Measurements from ENCODE around the gene CXCL14.
"Not testable (repeated sequence)": the region's sequence is repeated elsewhere in the genome, so short reads cannot be mapped to it uniquely, and the experiment has no call there.

The CXCL14 gene

GRCh38 chr5:135541807-135542502 is 36.8 kb downstream of the CXCL14 start:
- no peak for DNase-seq

DNA sequence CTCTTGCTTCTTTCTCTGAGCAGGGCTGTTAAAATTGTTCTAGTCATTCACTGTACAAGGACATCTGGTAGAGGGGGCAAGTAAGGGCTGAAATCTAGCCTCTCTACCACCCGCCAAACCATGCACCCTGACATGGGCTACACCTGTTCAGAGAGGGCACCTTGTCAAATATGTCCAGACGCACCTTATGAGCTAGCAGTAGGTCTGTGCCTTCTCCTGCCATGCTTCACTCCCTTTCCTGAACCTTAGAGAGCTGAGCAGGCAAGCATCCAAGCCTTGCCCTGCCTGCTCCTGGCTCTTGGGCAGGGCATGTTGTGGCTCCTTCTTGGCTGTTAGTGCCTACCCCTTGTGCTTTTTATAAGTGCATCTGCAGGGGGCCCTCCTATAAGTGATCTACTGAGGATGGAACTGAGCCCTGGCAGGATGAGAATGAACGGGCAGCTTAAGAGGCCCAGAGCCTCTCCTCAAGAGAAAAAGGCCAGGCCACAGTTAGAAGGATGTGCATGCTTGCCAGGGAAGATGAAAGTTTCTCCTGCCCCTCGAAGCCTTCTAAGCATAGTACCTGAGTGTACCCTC is 39.3 kb downstream of the CXCL14 start:
- peak in 1 of 2 experiments; percentile 12 for DNase-seq

- no peak for DNase-seq
These were observed 40.5 kb downstream of the CXCL14 start for GRCh38 chr5:135538261-135538660.

- no peak for DNase-seq
These were observed 41.0 kb downstream of the CXCL14 start for GRCh38 chr5:135537745-135538144.

DNA sequence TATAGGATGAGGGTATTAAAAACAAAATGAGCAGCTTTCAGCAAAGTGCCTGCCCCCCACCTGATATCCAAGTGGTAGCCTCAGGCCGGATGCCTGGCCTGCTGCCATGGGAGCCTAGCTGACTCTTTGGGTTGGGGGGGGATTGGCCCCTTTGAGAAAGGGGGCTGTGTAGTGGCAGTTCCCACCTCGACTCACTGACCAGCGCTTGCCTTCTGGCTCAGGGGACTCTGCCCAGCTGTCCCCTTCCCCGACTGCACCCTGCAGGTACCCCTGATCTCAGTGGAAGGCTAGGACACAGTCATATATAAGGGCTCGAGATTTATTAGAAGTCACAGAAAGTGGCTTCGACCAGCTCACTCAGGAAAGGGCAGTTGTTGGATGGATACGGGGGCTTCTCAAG is 41.5 kb downstream of the CXCL14 start:
- DNase-seq, result no peak

GRCh38 chr5:135535820-135536801 is 42.7 kb downstream of the CXCL14 start, which contains the start of gene NEUROG1:
Gene NEUROG1, minus strand, starts transcription at chr5:135535964. Its CDS starts 274 bp downstream, at chr5:135535690.
- no peak for DNase-seq

DNA sequence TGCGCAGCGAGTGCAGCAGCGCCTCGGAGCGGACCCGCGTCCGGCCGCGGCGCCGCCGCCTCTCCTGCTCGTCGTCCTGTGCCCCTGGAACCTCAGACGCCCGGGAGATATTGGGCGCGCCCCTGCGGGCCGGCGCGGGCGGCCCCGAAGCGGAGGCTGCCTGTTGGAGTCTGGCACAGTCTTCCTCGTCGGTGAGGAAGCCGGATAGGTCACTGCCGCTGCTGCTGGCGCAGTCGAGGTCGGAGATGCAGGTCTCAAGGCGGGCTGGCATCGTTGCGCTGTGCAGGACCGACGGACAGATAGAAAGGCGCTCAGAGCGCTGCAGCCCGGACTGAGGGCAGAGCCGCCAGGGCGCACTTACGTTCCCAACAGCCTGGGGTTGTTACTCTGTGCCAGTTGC is 43.4 kb downstream of the CXCL14 start:
- no peak for DNase-seq

DNA sequence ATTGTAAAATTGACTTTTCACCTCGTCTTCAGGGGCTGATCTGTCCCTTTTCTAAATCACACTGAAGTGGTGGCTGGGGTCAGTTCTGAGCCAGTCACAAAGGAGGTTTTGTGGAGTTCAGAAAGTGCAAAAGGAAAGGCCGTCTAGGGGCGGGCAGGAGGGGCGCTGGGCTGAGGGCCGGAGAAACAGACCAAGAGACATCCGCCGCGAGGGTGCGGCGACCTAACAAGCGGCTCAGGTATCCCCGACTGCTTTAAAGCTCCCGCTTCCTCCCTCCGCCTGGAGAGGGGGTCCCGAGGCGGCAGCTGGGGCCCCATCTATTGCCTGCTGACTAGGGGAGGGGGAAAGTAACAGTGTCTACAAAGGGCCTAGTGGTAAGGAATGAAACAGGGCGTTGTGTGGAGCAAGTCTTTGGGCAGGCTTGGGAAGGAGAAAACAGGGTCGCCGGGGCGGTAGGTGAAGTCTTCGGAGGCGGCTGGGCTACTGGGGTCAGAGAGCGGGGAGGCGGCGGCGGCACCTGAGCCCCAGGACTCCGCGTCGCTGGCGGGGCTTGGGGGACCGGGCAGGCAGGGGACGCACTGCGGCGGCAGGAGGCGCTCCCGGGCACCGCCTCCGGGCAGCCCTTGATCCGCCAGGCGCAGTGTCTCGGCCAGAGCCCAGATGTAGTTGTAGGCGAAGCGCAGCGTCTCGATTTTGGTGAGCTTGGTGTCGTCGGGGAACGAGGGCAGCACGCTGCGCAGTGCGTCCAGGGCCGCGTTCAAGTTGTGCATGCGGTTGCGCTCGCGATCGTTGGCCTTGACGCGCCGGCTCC is 44.0 kb downstream of the CXCL14 start:
- DNase-seq, result no peak

DNA sequence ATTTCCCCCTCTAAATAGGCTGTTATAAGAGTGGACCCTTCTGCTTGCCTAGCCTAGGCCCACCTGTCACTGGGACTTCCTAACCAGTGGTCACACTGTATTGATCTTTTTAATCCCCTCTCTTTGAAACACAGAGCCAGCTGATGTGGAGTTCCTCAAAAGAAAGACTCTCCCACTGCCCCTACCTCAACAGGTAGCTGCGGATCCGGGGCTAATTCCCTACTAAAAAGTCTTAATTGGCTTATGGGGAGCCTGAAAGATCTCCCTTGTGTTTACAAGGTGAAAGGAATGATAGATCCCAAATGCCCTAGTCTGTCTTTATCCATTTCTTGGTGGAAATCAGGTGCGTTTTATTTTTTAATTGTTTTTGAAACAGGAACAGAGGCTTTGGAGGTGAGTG is 45.0 kb downstream of the CXCL14 start:
- DNase-seq, result no peak

GRCh38 chr5:135533334-135533733 is 45.5 kb downstream of the CXCL14 start:
- no peak for DNase-seq

DNA sequence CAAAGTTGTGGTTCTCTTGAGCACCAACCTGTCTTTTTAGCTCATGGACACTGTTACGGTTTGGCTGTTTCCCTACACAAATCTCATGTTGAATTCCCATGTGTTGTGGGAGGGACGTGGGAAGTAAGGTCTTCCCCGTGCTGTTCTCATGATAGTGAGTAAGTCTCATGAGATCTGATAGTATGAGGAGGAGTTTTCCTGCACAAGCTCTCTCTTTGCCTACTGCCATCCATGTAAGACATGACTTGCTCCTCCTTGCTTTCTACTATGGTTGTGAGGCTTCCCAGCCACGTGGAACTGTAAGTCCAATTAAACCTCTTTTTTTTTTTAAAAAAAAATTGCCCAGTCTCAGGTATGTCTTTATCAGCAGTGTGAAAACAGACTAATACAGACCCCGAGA is 49.2 kb downstream of the CXCL14 start:
- not testable (repeated sequence) for DNase-seq

GRCh38 chr5:135526924-135527323 is 51.9 kb downstream of the CXCL14 start:
- DNase-seq, result no peak

DNA sequence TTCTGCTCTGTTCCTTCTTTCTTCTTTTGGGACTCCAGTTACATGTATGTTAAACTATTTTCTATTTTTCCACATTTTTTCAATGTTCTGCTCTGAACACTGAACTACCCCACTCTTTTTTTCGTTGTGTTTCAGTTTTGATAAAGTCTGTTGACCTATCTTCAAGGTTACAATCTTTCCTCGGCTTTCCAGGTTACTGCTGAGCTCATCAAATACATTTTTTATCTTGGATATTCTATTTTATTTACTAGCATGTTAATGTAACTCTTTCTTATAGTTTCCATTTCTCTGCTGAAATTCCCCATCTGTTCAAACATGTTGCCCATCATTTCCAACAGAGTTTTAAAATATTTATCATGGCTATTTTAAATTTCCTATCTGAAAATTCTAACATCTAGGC is 56.8 kb downstream of the CXCL14 start:
- no peak for DNase-seq

All from NCI-H446 (cell line).